ENCODE data around the gene SNRNP200.

- TF ChIP-seq CTCF (conservative IDR thresholded peaks at IDR 0.05 in 1 of 2, IDR thresholded peaks at IDR 0.05 in 1 of 2; ENCODE audit: extremely low read depth in 1 of 2, insufficient read depth in 1 of 2, low read depth in 1 of 2, low read length in 2 of 2) (no peak), EZH2 (IDR thresholded peaks at IDR 0.05; ENCODE audit: borderline replicate concordance, low read length) (no peak)
Measured at GRCh38 chr2:96325884-96326255, 20.5 kb upstream of the SNRNP200 start.

Measured in mammary epithelial cell (primary cell).